Left lung (tissue), 10 donors: Measurements from ENCODE around the gene GPR35. TPM values are rescaled to one million over a fixed set of nuclear protein-coding genes. Genes with fewer than 3 reads are reported as not detected.

Source experiments
- ATAC-seq: fragments of 200-7000 bp; cut with Tn5 transposase; one replicate; pipeline ENCODE4 v1.9.1; 2020; ENCODE audit warnings: moderate library complexity
- DNase-seq, 4 donors: peaks; one replicate each; pipeline ENCODE4 v3.0.0-alpha.2; 2013 to 2020
- H3K27ac ChIP-seq, 2 donors: fragments of 200-600 bp; sonication (generic) in 1 of 2; one replicate each; pipeline versions ENCODE4 v1.5.0 to v1.8.0; 2020 to 2021
- H3K27me3 ChIP-seq, 2 donors: fragments of 200-600 bp; sonication (generic) in 1 of 2; one replicate each; pipeline versions ENCODE4 v1.5.0 to v1.8.0; 2020 to 2021
- H3K36me3 ChIP-seq, 2 donors: fragments of 200-600 bp; sonication (generic) in 1 of 2; one replicate each; pipeline versions ENCODE4 v1.5.0 to v1.8.0; 2020 to 2021
- H3K4me1 ChIP-seq, 2 donors: fragments of 200-600 bp; one replicate each; pipeline ENCODE4 v1.8.0; 2021
- H3K4me3 ChIP-seq, 2 donors: fragments of 200-600 bp; sonication (generic) in 1 of 2; one replicate each; pipeline versions ENCODE4 v1.5.0 to v1.8.0; 2020 to 2021; ENCODE audit warnings: mild to moderate bottlenecking in 1 of 2
- H3K9me3 ChIP-seq, 2 donors: fragments of 200-600 bp; sonication (generic) in 1 of 2; one replicate each; pipeline versions ENCODE4 v1.5.0 to v1.8.0; 2020 to 2021
- intact Hi-C, 2 donors: fragments of 100-400 bp; cut with DNase I; formaldehyde crosslinking; loops; one replicate each; pipeline versions ENCODE4 v1.11.2 to v1.14.2; 2022
- polyA plus RNA-seq, 6 donors: library from polyadenylated mRNA; unstranded; fragments of 120-200 nt; gene quantifications; one replicate each; pipeline ENCODE4 v1.2.1, GENCODE V29; 2013; ENCODE audit not compliant: insufficient read length in 6 of 6
- total RNA-seq, 2 donors: library from RNA; stranded (reverse); fragmentation: NEBNext Ultra II Directional; extraction: Animal tissue kit (Norgen Biotek cat#: 25700); gene quantifications; one replicate each; pipeline ENCODE4 v1.2.1, GENCODE V29; 2021
- TF ChIP-seq, protein P1 (sequence below), 2 donors: fragments of 200-600 bp; sonication (generic) in 1 of 2; IDR thresholded peaks; one replicate each; pipeline versions ENCODE4 v1.5.0 to v1.8.0; 2021; ENCODE audit warnings: antibody characterized with exemption in 2 of 2
- donor health status: DM: no; HTN: yes; CAD: no.
- donor health status: DM: no; HTN: no; CAD: no.

The GPR35 gene
- total and polyA plus RNA-seq, 8 donors: 1.1 to 6.0 (median 2.7) TPM

DNA sequence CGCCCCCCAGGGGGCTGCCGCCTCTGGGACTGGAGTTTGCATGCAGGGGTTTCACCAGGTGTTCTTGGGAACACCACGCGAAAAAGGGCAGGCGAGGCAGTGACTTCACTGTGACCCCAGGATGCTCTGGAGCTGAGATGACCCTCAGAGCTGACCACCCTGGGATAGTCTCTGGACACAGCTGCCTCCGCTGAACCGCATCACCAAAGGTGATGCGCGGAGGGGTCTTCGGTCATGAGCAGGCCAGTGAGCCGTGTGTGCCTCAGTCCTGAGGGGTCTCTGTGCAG is 17.5 kb downstream of the GPR35 start:
- intact Hi-C loops: no loop called here
- no peaks in the 10 kb centered on the region for H3K36me3 ChIP-seq
- TF ChIP-seq, protein P1, sequence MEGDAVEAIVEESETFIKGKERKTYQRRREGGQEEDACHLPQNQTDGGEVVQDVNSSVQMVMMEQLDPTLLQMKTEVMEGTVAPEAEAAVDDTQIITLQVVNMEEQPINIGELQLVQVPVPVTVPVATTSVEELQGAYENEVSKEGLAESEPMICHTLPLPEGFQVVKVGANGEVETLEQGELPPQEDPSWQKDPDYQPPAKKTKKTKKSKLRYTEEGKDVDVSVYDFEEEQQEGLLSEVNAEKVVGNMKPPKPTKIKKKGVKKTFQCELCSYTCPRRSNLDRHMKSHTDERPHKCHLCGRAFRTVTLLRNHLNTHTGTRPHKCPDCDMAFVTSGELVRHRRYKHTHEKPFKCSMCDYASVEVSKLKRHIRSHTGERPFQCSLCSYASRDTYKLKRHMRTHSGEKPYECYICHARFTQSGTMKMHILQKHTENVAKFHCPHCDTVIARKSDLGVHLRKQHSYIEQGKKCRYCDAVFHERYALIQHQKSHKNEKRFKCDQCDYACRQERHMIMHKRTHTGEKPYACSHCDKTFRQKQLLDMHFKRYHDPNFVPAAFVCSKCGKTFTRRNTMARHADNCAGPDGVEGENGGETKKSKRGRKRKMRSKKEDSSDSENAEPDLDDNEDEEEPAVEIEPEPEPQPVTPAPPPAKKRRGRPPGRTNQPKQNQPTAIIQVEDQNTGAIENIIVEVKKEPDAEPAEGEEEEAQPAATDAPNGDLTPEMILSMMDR (IDR thresholded peaks at IDR 0.05): no peak
- H3K4me1 ChIP-seq: no peaks in the 10 kb centered on the region
- no peak overlapping the region for H3K27ac ChIP-seq
- H3K9me3 ChIP-seq: no peaks in the 10 kb centered on the region
- peaks cover 0 to 53% of the 10 kb centered on the region in 2 donors for H3K27me3 ChIP-seq
- ATAC-seq (no peak), DNase-seq (peak in 1 of 4 donors; percentile 25)
- H3K4me3 ChIP-seq: no peak overlapping the region

DNA sequence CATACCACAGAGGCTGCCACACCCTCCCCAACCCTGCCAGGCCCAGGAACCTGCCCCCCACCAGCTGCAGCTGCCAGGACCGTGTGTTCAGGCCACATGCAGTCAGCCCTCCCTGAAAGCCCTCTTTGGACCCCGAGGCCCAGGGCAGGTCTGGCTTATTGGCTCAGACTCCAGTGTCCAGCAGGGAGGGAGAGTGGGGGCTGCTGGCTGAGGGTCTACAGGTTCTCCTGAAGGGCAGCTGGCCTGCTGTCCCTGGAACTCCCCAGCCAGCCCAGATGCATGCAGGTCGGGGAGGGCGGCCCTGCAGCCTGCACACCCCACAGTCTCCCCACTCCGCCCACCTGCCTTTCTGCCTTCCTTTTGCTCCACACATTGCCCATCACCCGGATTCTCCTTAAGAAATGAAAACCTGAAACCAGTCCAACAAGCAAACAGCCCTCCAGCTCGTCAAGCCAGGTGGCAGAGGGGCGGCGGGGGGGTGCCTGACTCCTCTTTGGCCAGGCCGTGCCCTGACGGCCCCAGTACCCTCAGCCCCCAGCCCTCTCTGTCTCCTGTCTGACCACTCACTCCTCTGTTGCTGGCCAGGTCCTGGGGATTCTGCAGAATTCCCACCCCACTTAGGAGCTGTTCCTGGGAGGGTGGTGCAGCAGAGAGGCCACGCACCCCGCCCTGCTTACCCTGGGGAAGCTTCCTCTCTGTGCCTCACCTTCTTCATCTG is 18.0 kb downstream of the GPR35 start:
- no peak overlapping the region for H3K27ac ChIP-seq
- H3K9me3 ChIP-seq: no peaks in the 10 kb centered on the region
- no peaks in the 10 kb centered on the region for H3K4me1 ChIP-seq
- no peaks in the 10 kb centered on the region for H3K36me3 ChIP-seq
- peaks cover 0 to 58% of the 10 kb centered on the region in 2 donors for H3K27me3 ChIP-seq
- ATAC-seq (no peak), DNase-seq (peak in 2 of 4 donors; percentile 25 to 55)
- TF ChIP-seq, protein P1 (IDR thresholded peaks at IDR 0.05): no peak
- intact Hi-C loops: no loop called here
- no peak overlapping the region for H3K4me3 ChIP-seq

DNA sequence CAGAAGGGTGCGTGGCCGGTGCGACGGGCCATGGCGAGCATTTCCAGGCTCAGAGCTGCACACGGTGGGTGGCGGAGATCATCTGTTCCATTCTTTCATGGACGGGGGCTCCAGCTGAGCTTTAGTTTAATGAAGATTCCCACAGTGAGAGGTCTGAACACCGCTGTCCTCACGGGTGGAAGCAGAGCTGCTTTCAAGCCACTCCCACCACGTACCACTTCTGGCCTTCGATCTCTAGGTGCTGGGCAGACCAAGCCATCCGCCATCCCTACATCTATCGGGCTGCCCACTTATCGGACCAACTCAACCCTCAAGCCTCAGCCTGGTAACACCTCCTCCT is 18.5 kb downstream of the GPR35 start:
- H3K27me3 ChIP-seq: peaks cover 2 to 64% of the 10 kb centered on the region in 2 donors
- no peaks in the 10 kb centered on the region for H3K4me1 ChIP-seq
- no peaks in the 10 kb centered on the region for H3K36me3 ChIP-seq
- ATAC-seq (no peak), DNase-seq (no peak)
- no peak overlapping the region for H3K27ac ChIP-seq
- TF ChIP-seq, protein P1 (IDR thresholded peaks at IDR 0.05): no peak
- intact Hi-C loops: no loop called here
- H3K9me3 ChIP-seq: no peaks in the 10 kb centered on the region
- no peak overlapping the region for H3K4me3 ChIP-seq

DNA sequence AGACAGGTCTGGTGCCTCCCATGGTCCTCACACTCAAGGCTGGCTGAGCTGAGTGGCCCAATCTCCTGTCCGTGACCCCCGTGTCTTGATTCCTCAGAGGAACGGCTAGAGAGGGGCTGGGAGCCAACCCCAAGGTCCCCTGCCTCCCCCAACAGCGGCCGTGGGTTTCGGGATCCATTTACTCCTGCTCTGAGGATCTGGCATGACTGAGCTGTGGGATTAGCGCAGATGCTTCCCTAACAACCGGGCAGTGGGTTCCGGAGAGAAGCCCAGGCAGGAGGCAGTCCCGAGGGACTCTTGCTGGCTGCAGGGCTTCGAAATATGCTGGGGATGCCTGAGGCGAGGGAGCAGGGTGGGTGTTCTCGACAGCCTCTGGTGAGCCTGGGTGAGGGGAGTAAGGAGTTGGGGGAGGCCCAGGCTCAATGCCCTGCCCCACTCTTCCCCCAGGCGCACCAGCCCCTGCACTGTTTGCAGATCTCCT is 18.9 kb downstream of the GPR35 start:
- intact Hi-C loops: no loop called here
- Histone ChIP-seq H3K4me1 (no peaks in the 10 kb centered on the region), H3K27me3 (peaks cover 5 to 67% of the 10 kb centered on the region in 2 donors), H3K9me3 (no peaks in the 10 kb centered on the region), H3K4me3 (no peak overlapping the region), H3K36me3 (no peaks in the 10 kb centered on the region), H3K27ac (no peak overlapping the region)
- TF ChIP-seq, protein P1 (IDR thresholded peaks at IDR 0.05): no peak
- DNase-seq (peak in 2 of 4 donors; percentile 18 to 49), ATAC-seq (no peak)

DNA sequence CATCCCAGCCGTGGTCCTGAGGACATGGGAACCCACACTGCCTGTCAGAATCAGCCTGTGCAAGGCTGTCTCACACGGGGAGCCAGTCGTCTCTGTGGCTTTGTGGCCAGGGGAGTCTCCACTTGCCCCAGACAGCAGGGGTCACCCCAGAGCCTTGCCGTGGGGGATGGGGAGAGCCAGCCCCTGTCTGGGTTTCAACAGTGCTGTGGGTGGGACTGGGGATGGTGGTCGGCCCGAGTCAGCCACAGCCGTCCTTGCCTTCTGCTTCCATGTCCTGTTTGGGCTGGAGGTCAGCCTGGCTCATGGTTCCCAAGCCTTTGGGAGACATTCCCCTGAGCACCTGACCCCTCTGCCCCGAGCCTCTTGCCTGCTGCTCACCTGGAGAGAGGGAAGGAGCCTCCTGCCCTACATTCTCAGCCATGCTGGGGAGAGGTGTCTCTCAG is 19.6 kb downstream of the GPR35 start:
- no peak overlapping the region for H3K4me3 ChIP-seq
- DNase-seq (peak in 2 of 4 donors; percentile 28 to 44), ATAC-seq (no peak)
- no peaks in the 10 kb centered on the region for H3K36me3 ChIP-seq
- intact Hi-C loops: no loop called here
- peaks cover 10 to 67% of the 10 kb centered on the region in 2 donors for H3K27me3 ChIP-seq
- TF ChIP-seq, protein P1 (IDR thresholded peaks at IDR 0.05): no peak
- H3K9me3 ChIP-seq: no peaks in the 10 kb centered on the region
- no peaks in the 10 kb centered on the region for H3K4me1 ChIP-seq
- H3K27ac ChIP-seq: no peak overlapping the region
